Measurements from ENCODE around the gene MLLT1. TPM values are rescaled to one million over a fixed set of nuclear protein-coding genes. Genes with fewer than 3 reads are reported as not detected.
A peak's percentile ranks its signal among the peaks of the same experiment; 100 is the strongest.

Gene MLLT1
- total RNA-seq, 4 donors from 2014 or later: 14.1 to 23.3 (median 18.1) TPM

DNA sequence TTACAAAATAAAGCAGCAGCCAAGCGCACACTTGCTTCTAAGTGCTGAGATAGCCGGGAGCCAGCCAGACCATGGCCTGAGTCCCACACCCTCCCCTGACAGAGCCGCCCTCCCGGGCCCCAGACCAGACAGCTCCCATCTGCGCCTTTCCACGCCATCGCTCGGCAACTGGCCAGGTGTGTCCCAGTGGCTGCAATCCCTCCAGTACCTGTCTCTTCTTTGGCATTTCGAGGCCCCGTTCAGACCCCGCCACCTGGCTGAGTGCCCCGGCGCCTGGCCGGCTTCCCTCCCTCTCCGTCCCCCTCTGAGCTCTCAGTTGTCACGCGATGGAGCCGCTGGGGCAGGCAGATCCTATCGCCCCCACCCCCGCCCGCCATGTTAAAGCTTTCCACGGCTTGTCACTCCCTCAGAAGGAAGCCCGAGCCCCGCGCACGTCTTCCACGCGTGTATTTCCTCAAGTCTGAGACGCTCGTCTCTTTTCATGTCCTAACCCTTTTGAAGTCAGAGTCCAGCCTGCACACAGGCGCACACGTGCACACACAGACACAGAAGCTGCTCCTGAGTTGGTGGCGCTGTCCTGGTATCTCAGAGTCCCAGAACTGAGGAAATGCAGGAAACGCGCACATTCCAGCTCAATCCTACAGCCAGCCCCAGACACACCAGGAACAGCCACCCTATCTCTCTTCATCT is 7.9 kb downstream of the MLLT1 start:
- ATAC-seq (ENCODE audit: low FRiP score) (peak; percentile 34), DNase-seq (ENCODE audit: low spot score) (no peak)
- TF ChIP-seq CTCF (IDR thresholded peaks at IDR 0.05): no peak

DNA sequence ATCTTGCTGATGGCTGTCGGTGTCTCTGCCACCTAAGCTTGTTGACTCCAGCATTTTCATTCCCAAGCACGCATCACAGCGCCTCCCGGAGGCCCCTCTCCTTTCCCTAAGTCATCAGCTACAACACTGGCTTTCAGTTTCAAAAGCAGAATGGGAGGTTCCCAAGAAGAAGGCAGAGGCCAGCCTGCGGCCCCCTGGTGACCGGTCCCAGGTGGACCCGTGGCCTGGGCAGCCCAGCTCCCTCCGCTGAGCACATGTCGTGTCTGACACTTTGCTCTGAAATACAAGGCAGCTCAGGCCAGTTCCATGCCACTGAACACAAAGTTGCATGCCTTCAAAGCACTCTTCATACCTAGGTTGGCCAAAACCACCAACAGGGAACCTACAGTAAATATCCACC is 8.5 kb downstream of the MLLT1 start:
- ATAC-seq (ENCODE audit: low FRiP score): peak; percentile 8
- DNase-seq (ENCODE audit: low spot score): no peak

GRCh38 chr19:6270822-6271221 is 9.0 kb downstream of the MLLT1 start:
- TF ChIP-seq CTCF (IDR thresholded peaks at IDR 0.05): no peak
- ATAC-seq (ENCODE audit: low FRiP score) (no peak), DNase-seq (ENCODE audit: low spot score) (no peak)

More for the DNA sequence above, 8.5 kb downstream of the MLLT1 start:
- TF ChIP-seq CTCF (IDR thresholded peaks at IDR 0.05): no peak

- DNase-seq (ENCODE audit: low spot score) (no peak), ATAC-seq (ENCODE audit: low FRiP score) (no peak)
- TF ChIP-seq CTCF (IDR thresholded peaks at IDR 0.05): no peak
Measured at GRCh38 chr19:6270076-6270745, 9.6 kb downstream of the MLLT1 start.

- DNase-seq (ENCODE audit: low spot score): no peak
- TF ChIP-seq CTCF (IDR thresholded peaks at IDR 0.05): no peak
- no peak for ATAC-seq (ENCODE audit: low FRiP score)
Measured at GRCh38 chr19:6269101-6269886, 10.5 kb downstream of the MLLT1 start.

GRCh38 chr19:6268382-6268771 is 11.4 kb downstream of the MLLT1 start:
- no peak for ATAC-seq (ENCODE audit: low FRiP score)
- DNase-seq (ENCODE audit: low spot score): no peak
- TF ChIP-seq CTCF (IDR thresholded peaks at IDR 0.05): no peak

Measured in omental fat pad (tissue), 4 donors.